Kidney epithelial cell (primary cell): ENCODE measurements around the gene DYNC1I2. TPM values are rescaled to one million over a fixed set of nuclear protein-coding genes. Genes with fewer than 3 reads are reported as not detected.
"Not testable (repeated sequence)": the region's sequence is repeated elsewhere in the genome, so short reads cannot be mapped to it uniquely, and the experiment has no call there.

Experiments used
- DNase-seq: peaks from one replicate; pipeline ENCODE4 v3.0.0-alpha.2; 2010; ENCODE audit warnings: low read depth
- H3K27me3 ChIP-seq: 2 replicates; pipeline ENCODE4 v1.6.0; 2011; ENCODE audit warnings: low read length; ENCODE audit not compliant: control insufficient read depth, insufficient read depth
- H3K36me3 ChIP-seq: 2 replicates; pipeline ENCODE4 v1.5.1; 2011; ENCODE audit warnings: low read length; ENCODE audit not compliant: control insufficient read depth, insufficient read depth
- H3K4me3 ChIP-seq: 2 replicates; pipeline ENCODE4 v1.5.1; 2011; ENCODE audit warnings: low read depth, mild to moderate bottlenecking, control low read depth, low read length
- CTCF ChIP-seq: IDR thresholded peaks from 2 replicates; pipeline ENCODE4 v1.5.1; 2011; ENCODE audit warnings: mild to moderate bottlenecking, moderate library complexity, low read length, control low read depth, inconsistent platforms; ENCODE audit not compliant: insufficient read depth, poor library complexity, severe bottlenecking
- total RNA-seq: library from RNA; depleted of rRNA; stranded (reverse); fragments of >200 nt; gene quantifications from 2 replicates; pipeline ENCODE4 v1.2.3, GENCODE V29; 2015

The DYNC1I2 gene
- total RNA-seq, 1 donor from 2014 or later, result 129 TPM

- Histone ChIP-seq H3K36me3 (no peaks in the 10 kb centered on the region), H3K27me3 (no peaks in the 10 kb centered on the region), H3K4me3 (no peak overlapping the region)
- TF ChIP-seq CTCF, result no peak
- no peak for DNase-seq
Measured at GRCh38 chr2:171772373-171772772, 85.1 kb downstream of the DYNC1I2 start.

DNA sequence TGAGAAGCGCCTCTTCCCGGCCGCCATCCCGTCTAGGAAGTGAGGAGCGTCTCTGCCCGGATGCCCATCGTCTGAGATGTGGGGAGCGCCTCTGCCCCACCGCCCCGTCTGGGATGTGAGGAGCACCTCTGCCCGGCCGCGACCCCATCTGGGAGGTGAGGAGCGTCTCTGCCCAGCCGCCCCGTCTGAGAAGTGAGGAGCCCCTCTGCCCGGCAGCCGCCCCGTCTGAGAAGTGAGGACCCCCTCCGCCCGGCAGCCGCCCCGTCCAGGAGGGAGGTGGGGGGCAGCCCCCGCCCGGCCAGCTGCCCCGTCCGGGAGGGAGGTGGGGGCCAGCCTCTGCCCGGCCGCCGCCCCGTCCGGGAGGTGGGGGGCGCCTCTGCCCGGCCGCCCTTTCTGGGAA lies 87.3 kb downstream of the DYNC1I2 start:
- not testable (repeated sequence) for DNase-seq, H3K36me3 ChIP-seq, H3K27me3 ChIP-seq, H3K4me3 ChIP-seq

DNA sequence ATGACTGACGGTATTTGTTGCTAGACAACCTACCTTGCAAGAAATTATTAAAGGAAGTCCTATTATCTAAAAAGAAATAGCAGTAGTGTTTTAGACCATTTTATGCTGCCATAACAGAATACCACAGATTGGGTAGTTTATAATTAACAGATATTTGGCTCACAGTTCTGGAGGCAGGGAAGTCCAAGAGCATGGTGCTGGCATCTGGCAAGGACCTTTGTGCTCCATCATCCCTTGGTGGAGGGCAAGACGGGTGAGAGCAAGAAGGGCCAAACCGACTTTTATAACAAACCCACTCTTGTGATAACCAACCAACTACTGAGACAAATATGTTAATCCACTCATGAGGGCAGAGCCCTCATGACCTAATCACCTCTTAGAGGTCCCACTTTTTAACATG lies 91.2 kb downstream of the DYNC1I2 start:
- H3K36me3 ChIP-seq, result no peaks in the 10 kb centered on the region
- DNase-seq, result no peak
- no peak for TF ChIP-seq CTCF
- H3K27me3 ChIP-seq, result no peaks in the 10 kb centered on the region
- no peak overlapping the region for H3K4me3 ChIP-seq

- Histone ChIP-seq H3K27me3 (no peaks in the 10 kb centered on the region), H3K36me3 (no peaks in the 10 kb centered on the region)
- no peak for TF ChIP-seq CTCF
Measured at GRCh38 chr2:171785450-171785849, 98.2 kb downstream of the DYNC1I2 start.

GRCh38 chr2:171787333-171788072 lies 100.2 kb downstream of the DYNC1I2 start:
- TF ChIP-seq CTCF, result no peak
- no peak for DNase-seq
- Histone ChIP-seq H3K4me3 (no peak overlapping the region), H3K27me3 (no peaks in the 10 kb centered on the region), H3K36me3 (no peaks in the 10 kb centered on the region)

More at GRCh38 chr2:171785450-171785849, 98.2 kb downstream of the DYNC1I2 start:
- H3K4me3 ChIP-seq, result no peak overlapping the region
- DNase-seq, result no peak

GRCh38 chr2:171788316-171788993 lies 101.2 kb downstream of the DYNC1I2 start:
- Histone ChIP-seq H3K4me3 (no peak overlapping the region), H3K36me3 (no peaks in the 10 kb centered on the region), H3K27me3 (no peaks in the 10 kb centered on the region)
- TF ChIP-seq CTCF, result no peak
- no peak for DNase-seq
